ENCODE data around the gene MKLN1. TPM values are rescaled to one million over a fixed set of nuclear protein-coding genes. Genes with fewer than 3 reads are reported as not detected.

Gene MKLN1
- total RNA-seq, 3 donors from 2014 or later (not counting 1 experiment from before 2014, with no cell fraction given) = 59.1 to 79.6 (median 65.0) TPM

DNA sequence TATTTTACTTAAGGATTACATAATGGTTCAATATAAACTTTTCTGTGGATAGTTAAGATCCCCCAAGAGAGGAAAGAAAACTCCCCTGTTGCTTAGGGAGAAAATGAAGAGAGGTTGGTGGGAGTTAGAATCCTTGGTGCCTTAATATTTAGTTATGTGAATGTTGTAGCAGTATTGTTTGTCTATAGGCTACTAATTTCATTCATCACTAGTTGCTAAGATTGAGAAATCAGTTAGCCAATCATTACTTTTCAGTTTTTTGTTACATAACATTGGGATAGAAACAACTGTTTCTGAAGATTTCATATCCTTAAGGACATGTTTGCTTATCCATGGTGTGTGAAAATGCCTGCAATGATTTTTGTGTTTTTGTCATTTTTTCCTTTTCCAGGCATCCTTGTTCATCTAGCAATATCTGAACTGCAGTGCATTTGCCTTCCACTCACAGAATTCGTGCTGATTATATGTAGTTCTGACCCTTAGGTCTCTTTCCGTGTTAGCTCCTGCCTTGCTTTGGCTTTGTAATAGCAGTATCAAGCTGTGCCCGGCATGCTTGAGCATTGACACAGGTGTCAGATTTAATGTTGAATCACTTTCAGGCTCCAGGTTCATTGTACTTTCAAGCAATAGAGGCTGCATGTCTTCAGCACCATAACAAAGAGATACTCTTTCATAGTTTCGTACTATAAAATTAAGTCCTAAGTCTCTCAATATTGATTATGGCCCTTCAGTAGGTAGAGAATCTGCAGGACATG, 143.8 kb downstream of the MKLN1 start:
- intact Hi-C loops (cut with micrococcal nuclease) = no loop called here
- TF ChIP-seq, protein P1, sequence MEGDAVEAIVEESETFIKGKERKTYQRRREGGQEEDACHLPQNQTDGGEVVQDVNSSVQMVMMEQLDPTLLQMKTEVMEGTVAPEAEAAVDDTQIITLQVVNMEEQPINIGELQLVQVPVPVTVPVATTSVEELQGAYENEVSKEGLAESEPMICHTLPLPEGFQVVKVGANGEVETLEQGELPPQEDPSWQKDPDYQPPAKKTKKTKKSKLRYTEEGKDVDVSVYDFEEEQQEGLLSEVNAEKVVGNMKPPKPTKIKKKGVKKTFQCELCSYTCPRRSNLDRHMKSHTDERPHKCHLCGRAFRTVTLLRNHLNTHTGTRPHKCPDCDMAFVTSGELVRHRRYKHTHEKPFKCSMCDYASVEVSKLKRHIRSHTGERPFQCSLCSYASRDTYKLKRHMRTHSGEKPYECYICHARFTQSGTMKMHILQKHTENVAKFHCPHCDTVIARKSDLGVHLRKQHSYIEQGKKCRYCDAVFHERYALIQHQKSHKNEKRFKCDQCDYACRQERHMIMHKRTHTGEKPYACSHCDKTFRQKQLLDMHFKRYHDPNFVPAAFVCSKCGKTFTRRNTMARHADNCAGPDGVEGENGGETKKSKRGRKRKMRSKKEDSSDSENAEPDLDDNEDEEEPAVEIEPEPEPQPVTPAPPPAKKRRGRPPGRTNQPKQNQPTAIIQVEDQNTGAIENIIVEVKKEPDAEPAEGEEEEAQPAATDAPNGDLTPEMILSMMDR (IDR thresholded peaks at IDR 0.05) = no peak

DNA sequence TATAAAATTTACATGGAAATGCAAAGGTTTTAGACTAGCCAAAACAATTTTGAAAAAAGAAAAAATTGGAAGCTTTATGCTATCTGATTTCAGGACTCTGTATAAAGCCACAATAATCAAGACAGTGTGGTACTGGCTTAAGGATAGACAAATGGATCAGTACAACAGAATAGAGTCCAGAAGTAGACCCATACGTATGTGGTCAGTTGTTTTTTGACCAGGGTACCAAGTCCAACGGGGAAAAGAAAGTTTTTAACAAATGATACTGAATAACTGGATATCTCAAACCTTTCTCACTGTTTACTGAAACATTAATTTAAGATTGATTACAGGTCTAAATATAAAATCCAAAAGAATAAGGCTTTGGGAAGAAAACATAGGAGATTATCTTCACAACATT, 149.1 kb downstream of the MKLN1 start:
- intact Hi-C loops (cut with micrococcal nuclease) = no loop called here
- Histone ChIP-seq H3K4me1 (ENCODE audit: control insufficient read depth, insufficient read depth, low read length) (no peaks in the 10 kb centered on the region), H3K4me3 (ENCODE audit: low read length) (no peak overlapping the region), H3K36me3 (ENCODE audit: control insufficient read depth, insufficient read depth, low read length) (peaks cover 26% of the 10 kb centered on the region), H3K9me3 (ENCODE audit: control insufficient read depth, insufficient read depth, low read length) (no peaks in the 10 kb centered on the region), H3K27ac (ENCODE audit: low read length) (no peak overlapping the region), H3K27me3 (ENCODE audit: control insufficient read depth, insufficient read depth, low read length) (no peaks in the 10 kb centered on the region)
- H3K27ac Mint-ChIP-seq = no peak overlapping the region
- no peaks in the 10 kb centered on the region for H3K27me3 Mint-ChIP-seq (ENCODE audit: low read depth in 2 of 2)
- ATAC-seq = no peak
- H3K4me3 Mint-ChIP-seq = no peak overlapping the region
- H3K4me1 Mint-ChIP-seq = peaks cover 0 to 5% of the 10 kb centered on the region in 2 donors
- no peak for DNase-seq
- WGBS (ENCODE audit: insufficient coverage) = 100% methylated on average over 1 of the region's 2 CpGs
- H3K36me3 Mint-ChIP-seq = peaks cover 19% of the 10 kb centered on the region
- TF ChIP-seq, protein P1 (IDR thresholded peaks at IDR 0.05) = no peak
- H3K9me3 Mint-ChIP-seq = no peaks in the 10 kb centered on the region

More for the DNA sequence above, 143.8 kb downstream of the MKLN1 start:
- Histone ChIP-seq H3K9me3 (ENCODE audit: control insufficient read depth, insufficient read depth, low read length) (no peaks in the 10 kb centered on the region), H3K4me3 (ENCODE audit: low read length) (no peak overlapping the region), H3K27ac (ENCODE audit: low read length) (no peak overlapping the region), H3K36me3 (ENCODE audit: control insufficient read depth, insufficient read depth, low read length) (peaks cover 59% of the 10 kb centered on the region), H3K4me1 (ENCODE audit: control insufficient read depth, insufficient read depth, low read length) (no peaks in the 10 kb centered on the region), H3K27me3 (ENCODE audit: control insufficient read depth, insufficient read depth, low read length) (no peaks in the 10 kb centered on the region)
- Mint-ChIP-seq H3K4me1 (no peaks in the 10 kb centered on the region), H3K9me3 (no peaks in the 10 kb centered on the region), H3K27ac (no peak overlapping the region), H3K4me3 (no peak overlapping the region), H3K36me3 (peaks cover 49% of the 10 kb centered on the region), H3K27me3 (ENCODE audit: low read depth in 2 of 2) (no peaks in the 10 kb centered on the region)
- 94% methylated on average over 4 of the region's 4 CpGs for WGBS (ENCODE audit: insufficient coverage)
- no peak for DNase-seq
- ATAC-seq = no peak

DNA sequence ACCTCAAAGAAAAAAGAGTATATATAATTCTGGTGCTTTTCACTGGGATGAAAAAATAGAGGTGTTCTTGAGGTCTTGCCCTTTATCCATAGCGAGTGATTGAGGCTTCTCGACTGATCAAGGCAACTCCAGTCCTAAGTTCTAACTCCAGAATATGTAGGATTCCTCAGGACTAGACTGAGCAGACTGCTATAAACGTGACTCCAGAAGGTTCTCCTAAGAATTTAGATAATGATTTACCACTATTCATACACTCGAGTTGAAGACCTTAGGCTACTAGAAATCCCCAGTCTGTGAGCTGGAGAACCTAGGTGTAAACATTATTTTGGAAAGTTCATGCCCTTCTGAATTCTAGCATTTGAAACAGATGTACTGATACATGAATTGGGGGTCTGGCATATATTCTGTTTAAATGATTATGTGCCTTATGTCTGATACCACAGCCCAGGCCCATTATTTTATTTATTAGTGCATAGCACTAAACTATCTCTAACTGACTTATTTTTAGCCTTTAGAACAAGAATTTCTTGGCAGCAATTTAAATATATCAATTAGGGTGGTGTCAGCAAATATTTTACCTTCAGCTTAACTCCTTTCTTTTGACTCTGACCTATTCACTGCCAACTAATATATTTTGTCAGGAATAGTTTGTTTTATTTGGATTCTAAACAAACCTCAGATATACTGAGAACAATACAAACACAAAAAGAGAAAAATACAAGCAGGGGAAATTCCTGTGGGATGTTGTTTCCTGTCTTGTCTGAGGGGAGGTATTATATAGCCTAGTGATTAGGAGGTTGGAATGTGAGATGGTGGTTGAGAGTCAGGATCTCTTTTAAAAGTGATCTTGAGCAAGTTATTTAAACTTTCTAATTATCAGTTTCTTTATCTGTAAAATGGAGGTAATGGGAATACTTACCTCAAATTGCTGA, 153.0 kb downstream of the MKLN1 start:
- intact Hi-C loops (cut with micrococcal nuclease) = no loop called here
- 95% methylated on average over 2 of the region's 4 CpGs for WGBS (ENCODE audit: insufficient coverage)
- no peak overlapping the region for H3K4me3 ChIP-seq (ENCODE audit: low read length)
- H3K27me3 ChIP-seq (ENCODE audit: control insufficient read depth, insufficient read depth, low read length) = no peaks in the 10 kb centered on the region
- H3K36me3 ChIP-seq (ENCODE audit: control insufficient read depth, insufficient read depth, low read length) = peaks cover 18% of the 10 kb centered on the region
- no peaks in the 10 kb centered on the region for H3K9me3 ChIP-seq (ENCODE audit: control insufficient read depth, insufficient read depth, low read length)
- H3K27ac ChIP-seq (ENCODE audit: low read length) = no peak overlapping the region
- Mint-ChIP-seq H3K27ac (no peak overlapping the region), H3K9me3 (no peaks in the 10 kb centered on the region), H3K4me3 (no peak overlapping the region), H3K27me3 (ENCODE audit: low read depth in 2 of 2) (no peaks in the 10 kb centered on the region), H3K36me3 (peaks cover 7% of the 10 kb centered on the region), H3K4me1 (peaks cover 5 to 11% of the 10 kb centered on the region in 2 donors)
- ATAC-seq = no peak
- TF ChIP-seq, protein P1 (IDR thresholded peaks at IDR 0.05) = no peak
- DNase-seq = no peak
- H3K4me1 ChIP-seq (ENCODE audit: control insufficient read depth, insufficient read depth, low read length) = no peaks in the 10 kb centered on the region
